PFSK-1 (cell line): ENCODE measurements around the gene MACF1.

Experiments
- FOXP2 ChIP-seq: optimal IDR thresholded peaks from 2 replicates; pipeline ENCODE3; 2011; ENCODE audit warnings: borderline replicate concordance, control low read depth, inconsistent platforms; ENCODE audit not compliant: insufficient read depth; ENCODE audit errors: extremely low read length, extremely low read depth
- POLR2AphosphoS5 ChIP-seq: IDR thresholded peaks from 2 replicates; pipeline ENCODE4 v1.6.1; 2012; ENCODE audit warnings: low read depth, mild to moderate bottlenecking, control low read depth, low read length, moderate library complexity
- REST ChIP-seq, 2 experiments: IDR thresholded peaks; 2 replicates each; pipeline versions ENCODE4 v1.6.1 to v1.8.0; 2011 to 2012; ENCODE audit warnings: low read depth in 2 of 2, low read length in 2 of 2, control low read depth in 1 of 2, inconsistent platforms in 1 of 2, mild to moderate bottlenecking in 1 of 2, moderate library complexity in 1 of 2; ENCODE audit not compliant: insufficient read depth in 1 of 2
- SIN3A ChIP-seq: IDR thresholded peaks from 2 replicates; pipeline ENCODE4 v1.6.1; 2012; ENCODE audit warnings: mild to moderate bottlenecking, low read length, moderate library complexity, borderline replicate concordance; ENCODE audit not compliant: insufficient read depth
- TAF1 ChIP-seq: IDR thresholded peaks from 2 replicates; pipeline ENCODE4 v1.6.1; 2012; ENCODE audit warnings: low read length, control low read depth, borderline replicate concordance; ENCODE audit not compliant: insufficient read depth

Gene MACF1

DNA sequence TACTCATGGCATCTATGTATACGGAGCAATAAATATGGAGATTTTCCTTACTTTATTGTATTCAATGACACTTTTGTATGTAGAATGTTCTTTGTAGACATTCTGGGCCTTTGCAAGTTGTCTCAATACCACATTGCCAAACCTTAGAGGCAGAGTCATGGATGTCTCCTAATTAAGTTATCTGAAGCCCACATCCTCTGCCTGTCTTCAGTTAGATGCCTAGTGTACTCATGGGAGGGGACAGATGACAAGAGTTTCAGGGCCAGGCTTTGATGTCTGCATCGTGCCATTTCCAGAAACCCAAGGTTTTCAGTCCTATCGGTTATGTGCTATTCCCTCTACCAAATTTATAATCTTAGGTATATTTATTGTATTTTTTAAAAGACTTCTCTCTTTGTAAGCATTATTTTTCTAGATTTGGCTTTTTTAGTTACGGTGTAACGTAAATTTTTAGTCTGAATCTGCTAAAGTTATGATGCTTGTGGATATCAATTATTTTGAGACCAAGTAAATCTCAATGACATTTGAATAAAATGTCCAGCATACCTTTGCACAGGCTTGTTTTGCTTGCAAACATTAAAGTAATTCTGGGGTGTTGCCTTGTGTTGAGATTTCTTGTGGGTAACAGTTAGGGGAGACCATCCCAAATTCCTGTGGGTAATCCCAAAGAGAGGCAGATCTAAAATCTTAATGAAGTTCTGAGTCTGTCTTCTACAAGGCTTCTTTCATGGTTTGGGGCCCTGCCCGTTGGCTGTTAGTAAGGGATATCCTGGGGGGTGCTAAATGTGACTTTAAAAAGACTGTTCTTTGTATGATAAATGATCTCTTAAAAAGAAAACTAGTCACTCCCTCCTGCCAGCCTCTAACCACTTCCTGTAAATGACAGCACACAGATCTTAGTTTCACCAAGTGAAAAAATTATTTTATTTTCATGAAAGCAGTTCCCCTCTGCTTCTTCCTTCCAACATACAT is 8.0 kb upstream of the MACF1 start:
- no peak for TF ChIP-seq SIN3A
- no peak for TF ChIP-seq TAF1
- TF ChIP-seq FOXP2, result no peak
- TF ChIP-seq REST (IDR thresholded peaks at IDR 0.05; ENCODE audit: insufficient read depth in 1 of 2, low read depth in 2 of 2, low read length in 2 of 2), result no peak
- TF ChIP-seq POLR2AphosphoS5, result no peak

GRCh38 chr1:39199593-39199992 is 4.9 kb upstream of the MACF1 start:
- no peak for TF ChIP-seq REST (IDR thresholded peaks at IDR 0.05; ENCODE audit: insufficient read depth in 1 of 2, low read depth in 2 of 2, low read length in 2 of 2)
- no peak for TF ChIP-seq POLR2AphosphoS5
- TF ChIP-seq TAF1, result no peak
- TF ChIP-seq SIN3A, result no peak
- TF ChIP-seq FOXP2, result no peak

DNA sequence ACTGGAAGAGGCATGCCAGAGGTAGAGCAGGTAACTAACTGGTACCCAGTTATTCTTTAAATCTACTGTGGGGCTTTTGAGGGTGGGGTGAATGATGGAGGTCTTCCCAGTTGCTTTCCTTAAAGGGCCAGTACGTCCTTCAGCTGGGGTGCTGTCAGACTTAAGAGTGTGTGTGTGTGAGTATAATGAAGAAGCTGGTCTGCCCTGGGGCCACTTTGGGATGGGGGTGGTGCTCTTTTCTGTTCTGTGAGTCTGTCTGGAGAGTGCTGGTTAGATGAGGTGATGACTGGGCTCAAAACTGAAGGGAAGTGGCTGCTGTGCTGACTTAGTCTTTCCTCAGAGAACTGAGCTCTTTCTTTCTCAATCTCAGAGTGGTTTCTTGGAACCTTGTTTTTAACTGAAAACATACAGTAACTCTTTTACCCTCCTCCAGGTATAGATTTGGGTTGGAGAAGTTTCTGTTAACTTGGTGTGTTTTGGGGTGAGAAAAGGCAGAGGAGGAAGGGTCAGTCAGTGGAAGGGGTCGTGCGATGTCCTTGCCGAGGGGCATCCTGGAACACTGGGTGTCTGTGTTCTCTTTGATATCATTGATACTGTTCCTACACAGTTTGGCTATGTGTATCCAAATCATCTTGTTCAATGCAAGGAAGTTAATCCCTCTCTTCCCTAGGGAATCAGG is 746 bp downstream of the MACF1 start:
- TF ChIP-seq SIN3A (no peak), FOXP2 (no peak), REST (IDR thresholded peaks at IDR 0.05; ENCODE audit: insufficient read depth in 1 of 2, low read depth in 2 of 2, low read length in 2 of 2) (no peak), TAF1 (no peak), POLR2AphosphoS5 (no peak)

- TF ChIP-seq SIN3A, result no peak
- no peak for TF ChIP-seq POLR2AphosphoS5
- no peak for TF ChIP-seq REST (IDR thresholded peaks at IDR 0.05; ENCODE audit: insufficient read depth in 1 of 2, low read depth in 2 of 2, low read length in 2 of 2)
- TF ChIP-seq FOXP2, result no peak
- no peak for TF ChIP-seq TAF1
These were observed 1.4 kb downstream of the MACF1 start for GRCh38 chr1:39205781-39206464.
